HK-2 (cell line): ENCODE measurements around the gene BRSK1.
A peak's percentile ranks its signal among the peaks of the same experiment; 100 is the strongest.
"Not testable (repeated sequence)": the region's sequence is repeated elsewhere in the genome, so short reads cannot be mapped to it uniquely, and the experiment has no call there.

Experiments
- DNase-seq: peaks from one replicate; pipeline ENCODE4 v3.0.0-alpha.2; 2018; ENCODE audit not compliant: unreplicated experiment

Gene BRSK1

GRCh38 chr19:55329791-55330190 lies 46.0 kb downstream of the BRSK1 start:
- not testable (repeated sequence) for DNase-seq

DNA sequence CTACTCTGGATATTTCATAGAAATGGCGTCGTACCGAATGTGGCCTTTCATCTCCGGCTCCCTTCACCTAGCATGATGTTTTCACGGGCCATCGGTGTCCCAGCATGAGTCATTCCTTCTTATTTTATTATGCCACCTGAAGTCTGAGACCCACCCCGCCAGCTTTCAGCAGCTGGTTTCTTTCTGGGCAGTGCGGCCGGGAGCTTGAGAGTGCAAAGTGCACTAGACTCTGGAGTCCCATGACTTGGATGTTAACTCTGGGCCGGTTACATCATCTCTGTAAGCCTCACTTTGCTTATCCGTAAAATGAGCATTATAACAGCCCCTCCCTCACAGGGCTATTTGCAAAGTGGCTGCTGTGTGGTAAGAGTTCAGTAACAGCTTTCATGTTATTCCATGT lies 50.1 kb downstream of the BRSK1 start:
- no peak for DNase-seq

- DNase-seq = no peak
Measured at GRCh38 chr19:55336101-55336500, 52.3 kb downstream of the BRSK1 start.

DNA sequence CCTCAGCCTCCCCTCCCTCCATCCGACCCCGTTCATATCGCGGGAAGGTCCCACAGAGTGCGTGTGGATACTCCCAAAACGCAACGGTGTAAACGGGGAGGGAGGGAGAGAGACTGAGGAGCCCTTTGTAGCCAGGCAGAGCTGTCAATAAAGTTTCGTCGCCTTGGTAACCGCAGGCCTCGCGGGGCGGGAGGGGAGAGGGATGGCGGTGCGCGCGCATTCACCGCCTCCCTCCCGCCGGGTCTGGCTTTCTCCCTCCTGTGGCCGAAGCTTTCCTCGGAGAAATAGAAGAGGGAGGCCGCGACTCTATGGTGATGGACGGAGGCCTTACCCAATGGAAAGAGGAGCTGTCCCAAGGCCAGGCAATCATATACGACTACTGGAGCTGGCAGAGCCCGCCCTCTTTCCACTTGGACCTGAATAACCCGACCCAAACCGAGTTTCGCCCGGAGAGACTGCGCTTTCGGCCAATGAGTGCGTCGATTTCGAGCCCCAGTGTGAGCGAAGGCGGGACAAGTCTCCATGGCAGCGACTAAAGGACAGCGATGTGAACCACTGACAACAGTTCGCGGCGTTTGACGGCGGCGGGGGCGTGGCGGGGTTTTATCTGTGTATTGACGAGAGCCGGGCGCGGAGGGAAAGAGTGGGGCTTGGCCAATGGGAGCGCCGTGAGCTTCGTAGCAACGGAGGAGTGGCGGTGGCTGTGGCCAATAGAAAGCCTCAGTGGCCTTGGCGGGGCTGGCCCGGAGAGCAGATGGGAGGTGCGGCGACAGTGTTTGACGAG lies 55.5 kb downstream of the BRSK1 start, which contains the start of gene KMT5C:
TSS of gene KMT5C (plus strand) at position 772 of the 784 bp plus-strand sequence. CDS start 2,061 bp downstream, outside the sequence.
- peak; percentile 100 for DNase-seq

- DNase-seq = no peak
Measured at GRCh38 chr19:55339889-55340783, 56.3 kb downstream of the BRSK1 start.

GRCh38 chr19:55340784-55341147 lies 57.0 kb downstream of the BRSK1 start:
- peak; percentile 41 for DNase-seq

- DNase-seq = peak; percentile 84
Measured at GRCh38 chr19:55341171-55341588, 57.4 kb downstream of the BRSK1 start.

GRCh38 chr19:55341595-55342531 lies 58.1 kb downstream of the BRSK1 start:
- no peak for DNase-seq

GRCh38 chr19:55344444-55344843 lies 60.6 kb downstream of the BRSK1 start:
- DNase-seq = no peak

GRCh38 chr19:55345101-55345817 lies 61.5 kb downstream of the BRSK1 start:
- no peak for DNase-seq

- DNase-seq = no peak
Measured at GRCh38 chr19:55345818-55346724, 62.3 kb downstream of the BRSK1 start.

GRCh38 chr19:55346725-55347441 lies 63.1 kb downstream of the BRSK1 start:
- DNase-seq = no peak

DNA sequence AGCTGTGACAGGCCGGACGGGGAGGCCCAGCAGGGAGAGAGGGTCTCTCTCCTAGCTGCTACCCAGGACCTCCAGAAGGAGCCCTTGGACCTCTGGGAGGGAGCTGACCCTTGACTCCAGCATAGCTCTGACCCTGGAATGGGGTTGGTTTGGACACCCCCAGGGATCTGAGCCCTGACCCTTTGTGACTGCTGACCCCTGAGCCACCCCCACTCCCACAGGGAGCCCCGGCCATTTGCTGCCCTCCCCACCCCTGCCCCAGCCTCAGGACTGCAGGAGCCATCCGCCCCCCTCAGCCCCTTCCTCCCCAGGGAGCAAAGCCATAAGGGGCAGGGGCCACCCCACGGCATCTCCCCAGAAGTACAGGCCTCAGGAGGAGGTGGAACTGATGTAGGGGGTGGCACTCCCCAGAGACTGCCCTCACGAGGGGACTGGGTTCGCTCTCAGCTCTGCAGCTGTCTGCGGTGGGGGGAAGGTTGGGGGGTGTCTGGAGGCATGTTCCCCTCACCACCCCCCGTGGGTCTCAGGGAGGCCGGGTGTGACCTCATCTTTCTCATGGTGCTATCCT lies 63.7 kb downstream of the BRSK1 start:
- DNase-seq = no peak

DNA sequence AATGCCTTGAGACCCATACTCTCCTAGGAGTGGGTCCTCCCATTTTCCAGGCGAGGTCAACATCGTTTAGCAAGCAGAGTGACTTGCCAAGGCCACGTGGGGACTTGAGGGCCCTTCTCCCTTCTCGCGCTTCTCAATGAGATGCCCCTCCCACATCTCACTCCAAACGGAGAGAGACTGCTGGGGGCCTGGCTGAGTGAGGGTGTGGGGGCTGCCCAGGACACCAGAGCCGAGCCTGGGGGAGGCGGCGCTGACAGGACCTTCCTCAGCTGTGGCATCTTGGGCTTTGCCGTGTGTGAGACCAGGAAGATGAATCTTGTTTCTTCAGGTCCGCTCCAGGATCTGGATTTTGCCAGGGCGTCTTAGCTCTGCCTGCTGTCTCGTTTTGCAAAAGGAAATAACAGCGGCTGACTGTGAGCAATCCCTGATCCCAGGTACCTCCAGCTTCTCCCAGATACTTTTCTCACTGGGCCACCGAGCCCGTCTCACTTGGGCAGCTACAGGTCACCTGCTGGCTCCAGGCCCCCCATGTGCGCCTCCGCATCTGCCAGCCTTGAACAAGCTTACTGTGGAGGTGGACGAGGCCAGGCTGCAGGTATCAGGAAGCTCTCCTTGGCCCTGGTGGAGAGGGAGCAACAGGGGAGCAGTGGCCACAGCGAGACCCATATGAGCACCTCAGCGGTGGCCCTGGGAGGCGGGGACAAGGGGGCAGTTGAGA lies 64.7 kb downstream of the BRSK1 start:
- no peak for DNase-seq

GRCh38 chr19:55350620-55351315 lies 67.0 kb downstream of the BRSK1 start:
- no peak for DNase-seq

DNA sequence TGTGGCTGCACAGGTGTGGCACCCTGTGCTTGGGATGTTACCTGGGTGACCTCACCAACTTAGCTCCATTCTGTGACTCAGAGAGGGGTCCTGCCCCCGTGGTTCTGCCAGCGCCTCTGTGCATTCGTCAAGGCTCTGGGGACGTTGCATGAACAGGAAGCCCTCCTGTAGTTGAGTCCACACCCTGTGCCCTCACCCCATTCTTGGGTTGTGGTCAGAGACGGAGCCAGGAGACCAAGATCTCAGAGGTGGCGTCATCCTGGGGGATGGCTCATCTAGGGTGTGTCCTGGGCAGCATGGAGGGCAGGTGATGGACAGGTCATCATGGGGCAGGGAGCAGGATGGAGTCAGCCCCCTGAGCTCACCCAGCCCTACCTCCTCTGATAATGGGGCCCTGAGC lies 68.2 kb downstream of the BRSK1 start:
- DNase-seq = no peak

GRCh38 chr19:55352549-55353145 lies 68.8 kb downstream of the BRSK1 start:
- no peak for DNase-seq
